GM23338 (cell line): ENCODE measurements around the gene SLC4A9.

ENCODE experiments used
- CREB1 ChIP-seq: fragments of 250-450 bp; sonication (Bioruptor Pico); IDR thresholded peaks from 2 replicates; pipeline ENCODE4 v1.5.0; 2020; ENCODE audit warnings: low read depth, mild to moderate bottlenecking, moderate library complexity
- EZH2 ChIP-seq: fragments of 200-600 bp; sonication (generic); IDR thresholded peaks from one replicate; pipeline ENCODE4 v1.8.0; 2017; ENCODE audit warnings: antibody characterized with exemption, mild to moderate bottlenecking, low read depth; ENCODE audit not compliant: unreplicated experiment
- EZH2phosphoT487 ChIP-seq: fragments of 200-600 bp; sonication (generic); IDR thresholded peaks from one replicate; pipeline ENCODE4 v1.8.1; 2018; ENCODE audit warnings: antibody characterized with exemption; ENCODE audit not compliant: unreplicated experiment
- JUNB ChIP-seq: IDR thresholded peaks from one replicate; pipeline ENCODE4 v1.6.1; 2016; ENCODE audit warnings: antibody characterized with exemption; ENCODE audit not compliant: unreplicated experiment
- NANOG ChIP-seq: IDR thresholded peaks from 2 replicates; pipeline ENCODE4 v1.6.1; 2016; ENCODE audit warnings: antibody characterized with exemption, borderline replicate concordance
- POLR2AphosphoS5 ChIP-seq: IDR thresholded peaks from 2 replicates; pipeline ENCODE4 v1.6.1; 2016; ENCODE audit warnings: antibody characterized with exemption, low read depth
- STAT1 ChIP-seq: IDR thresholded peaks from one replicate; pipeline ENCODE4 v1.6.1; 2016; ENCODE audit warnings: antibody characterized with exemption; ENCODE audit not compliant: unreplicated experiment
- ZNF331 ChIP-seq: fragments of 250-450 bp; sonication (Bioruptor Pico); IDR thresholded peaks from 2 replicates; pipeline ENCODE4 v1.5.0; 2020; ENCODE audit warnings: low read depth, mild to moderate bottlenecking, moderate library complexity
- TF ChIP-seq, protein P1 (sequence below), 2 experiments: fragments of 200-600 bp in 1 of 2; sonication (generic) in 1 of 2; conservative IDR thresholded peaks; 2 replicates each; pipeline versions ENCODE4 v1.5.1 to v1.6.1; 2016 to 2017; ENCODE audit warnings: antibody characterized with exemption in 2 of 2, low read depth in 2 of 2, mild to moderate bottlenecking in 2 of 2, moderate library complexity in 1 of 2
- TF ChIP-seq, protein P2 (sequence below): IDR thresholded peaks from one replicate; pipeline ENCODE4 v1.6.1; 2018; ENCODE audit warnings: antibody characterized with exemption; ENCODE audit not compliant: unreplicated experiment
- TF ChIP-seq, protein P3 (sequence below): IDR thresholded peaks from 2 replicates; pipeline ENCODE4 v1.6.1; 2016; ENCODE audit warnings: antibody characterized with exemption
- TF ChIP-seq, protein P4 (sequence below): fragments of 250-450 bp; sonication (Bioruptor Pico); IDR thresholded peaks from 2 replicates; pipeline ENCODE4 v1.5.0; 2020; ENCODE audit warnings: mild to moderate bottlenecking, moderate library complexity

DNA sequence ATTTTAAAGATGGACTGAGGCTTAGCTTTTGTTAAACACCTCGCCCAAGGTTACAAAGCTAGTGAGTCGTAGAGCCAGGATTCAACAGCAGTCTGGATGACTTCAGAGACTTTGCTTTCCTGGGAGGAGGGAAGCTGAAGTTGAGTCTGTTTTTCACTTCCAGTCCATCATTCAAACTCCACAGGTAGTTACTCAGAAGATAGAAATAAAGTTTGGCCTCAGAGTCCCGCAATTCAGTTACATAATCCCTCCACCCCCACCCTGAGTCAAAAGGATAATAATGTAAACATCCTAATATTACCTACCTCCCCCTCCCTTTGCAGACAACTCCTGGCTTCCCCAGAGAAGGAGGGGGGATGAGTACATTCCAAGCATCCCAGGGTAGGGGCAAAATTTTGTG lies 21.7 kb upstream of the SLC4A9 start:
- TF ChIP-seq, protein P1, sequence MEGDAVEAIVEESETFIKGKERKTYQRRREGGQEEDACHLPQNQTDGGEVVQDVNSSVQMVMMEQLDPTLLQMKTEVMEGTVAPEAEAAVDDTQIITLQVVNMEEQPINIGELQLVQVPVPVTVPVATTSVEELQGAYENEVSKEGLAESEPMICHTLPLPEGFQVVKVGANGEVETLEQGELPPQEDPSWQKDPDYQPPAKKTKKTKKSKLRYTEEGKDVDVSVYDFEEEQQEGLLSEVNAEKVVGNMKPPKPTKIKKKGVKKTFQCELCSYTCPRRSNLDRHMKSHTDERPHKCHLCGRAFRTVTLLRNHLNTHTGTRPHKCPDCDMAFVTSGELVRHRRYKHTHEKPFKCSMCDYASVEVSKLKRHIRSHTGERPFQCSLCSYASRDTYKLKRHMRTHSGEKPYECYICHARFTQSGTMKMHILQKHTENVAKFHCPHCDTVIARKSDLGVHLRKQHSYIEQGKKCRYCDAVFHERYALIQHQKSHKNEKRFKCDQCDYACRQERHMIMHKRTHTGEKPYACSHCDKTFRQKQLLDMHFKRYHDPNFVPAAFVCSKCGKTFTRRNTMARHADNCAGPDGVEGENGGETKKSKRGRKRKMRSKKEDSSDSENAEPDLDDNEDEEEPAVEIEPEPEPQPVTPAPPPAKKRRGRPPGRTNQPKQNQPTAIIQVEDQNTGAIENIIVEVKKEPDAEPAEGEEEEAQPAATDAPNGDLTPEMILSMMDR (conservative IDR thresholded peaks at IDR 0.05; ENCODE audit: low read depth in 2 of 2) = no peak
- TF ChIP-seq EZH2phosphoT487 (no peak), CREB1 (CRISPR knock-in tag) (no peak), EZH2 (no peak), POLR2AphosphoS5 (no peak), JUNB (no peak), NANOG (no peak), ZNF331 (CRISPR knock-in tag) (no peak), STAT1 (no peak)
- TF ChIP-seq, protein P2, sequence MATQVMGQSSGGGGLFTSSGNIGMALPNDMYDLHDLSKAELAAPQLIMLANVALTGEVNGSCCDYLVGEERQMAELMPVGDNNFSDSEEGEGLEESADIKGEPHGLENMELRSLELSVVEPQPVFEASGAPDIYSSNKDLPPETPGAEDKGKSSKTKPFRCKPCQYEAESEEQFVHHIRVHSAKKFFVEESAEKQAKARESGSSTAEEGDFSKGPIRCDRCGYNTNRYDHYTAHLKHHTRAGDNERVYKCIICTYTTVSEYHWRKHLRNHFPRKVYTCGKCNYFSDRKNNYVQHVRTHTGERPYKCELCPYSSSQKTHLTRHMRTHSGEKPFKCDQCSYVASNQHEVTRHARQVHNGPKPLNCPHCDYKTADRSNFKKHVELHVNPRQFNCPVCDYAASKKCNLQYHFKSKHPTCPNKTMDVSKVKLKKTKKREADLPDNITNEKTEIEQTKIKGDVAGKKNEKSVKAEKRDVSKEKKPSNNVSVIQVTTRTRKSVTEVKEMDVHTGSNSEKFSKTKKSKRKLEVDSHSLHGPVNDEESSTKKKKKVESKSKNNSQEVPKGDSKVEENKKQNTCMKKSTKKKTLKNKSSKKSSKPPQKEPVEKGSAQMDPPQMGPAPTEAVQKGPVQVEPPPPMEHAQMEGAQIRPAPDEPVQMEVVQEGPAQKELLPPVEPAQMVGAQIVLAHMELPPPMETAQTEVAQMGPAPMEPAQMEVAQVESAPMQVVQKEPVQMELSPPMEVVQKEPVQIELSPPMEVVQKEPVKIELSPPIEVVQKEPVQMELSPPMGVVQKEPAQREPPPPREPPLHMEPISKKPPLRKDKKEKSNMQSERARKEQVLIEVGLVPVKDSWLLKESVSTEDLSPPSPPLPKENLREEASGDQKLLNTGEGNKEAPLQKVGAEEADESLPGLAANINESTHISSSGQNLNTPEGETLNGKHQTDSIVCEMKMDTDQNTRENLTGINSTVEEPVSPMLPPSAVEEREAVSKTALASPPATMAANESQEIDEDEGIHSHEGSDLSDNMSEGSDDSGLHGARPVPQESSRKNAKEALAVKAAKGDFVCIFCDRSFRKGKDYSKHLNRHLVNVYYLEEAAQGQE = no peak
- TF ChIP-seq, protein P3, sequence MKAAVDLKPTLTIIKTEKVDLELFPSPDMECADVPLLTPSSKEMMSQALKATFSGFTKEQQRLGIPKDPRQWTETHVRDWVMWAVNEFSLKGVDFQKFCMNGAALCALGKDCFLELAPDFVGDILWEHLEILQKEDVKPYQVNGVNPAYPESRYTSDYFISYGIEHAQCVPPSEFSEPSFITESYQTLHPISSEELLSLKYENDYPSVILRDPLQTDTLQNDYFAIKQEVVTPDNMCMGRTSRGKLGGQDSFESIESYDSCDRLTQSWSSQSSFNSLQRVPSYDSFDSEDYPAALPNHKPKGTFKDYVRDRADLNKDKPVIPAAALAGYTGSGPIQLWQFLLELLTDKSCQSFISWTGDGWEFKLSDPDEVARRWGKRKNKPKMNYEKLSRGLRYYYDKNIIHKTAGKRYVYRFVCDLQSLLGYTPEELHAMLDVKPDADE = no peak
- TF ChIP-seq, protein P4, sequence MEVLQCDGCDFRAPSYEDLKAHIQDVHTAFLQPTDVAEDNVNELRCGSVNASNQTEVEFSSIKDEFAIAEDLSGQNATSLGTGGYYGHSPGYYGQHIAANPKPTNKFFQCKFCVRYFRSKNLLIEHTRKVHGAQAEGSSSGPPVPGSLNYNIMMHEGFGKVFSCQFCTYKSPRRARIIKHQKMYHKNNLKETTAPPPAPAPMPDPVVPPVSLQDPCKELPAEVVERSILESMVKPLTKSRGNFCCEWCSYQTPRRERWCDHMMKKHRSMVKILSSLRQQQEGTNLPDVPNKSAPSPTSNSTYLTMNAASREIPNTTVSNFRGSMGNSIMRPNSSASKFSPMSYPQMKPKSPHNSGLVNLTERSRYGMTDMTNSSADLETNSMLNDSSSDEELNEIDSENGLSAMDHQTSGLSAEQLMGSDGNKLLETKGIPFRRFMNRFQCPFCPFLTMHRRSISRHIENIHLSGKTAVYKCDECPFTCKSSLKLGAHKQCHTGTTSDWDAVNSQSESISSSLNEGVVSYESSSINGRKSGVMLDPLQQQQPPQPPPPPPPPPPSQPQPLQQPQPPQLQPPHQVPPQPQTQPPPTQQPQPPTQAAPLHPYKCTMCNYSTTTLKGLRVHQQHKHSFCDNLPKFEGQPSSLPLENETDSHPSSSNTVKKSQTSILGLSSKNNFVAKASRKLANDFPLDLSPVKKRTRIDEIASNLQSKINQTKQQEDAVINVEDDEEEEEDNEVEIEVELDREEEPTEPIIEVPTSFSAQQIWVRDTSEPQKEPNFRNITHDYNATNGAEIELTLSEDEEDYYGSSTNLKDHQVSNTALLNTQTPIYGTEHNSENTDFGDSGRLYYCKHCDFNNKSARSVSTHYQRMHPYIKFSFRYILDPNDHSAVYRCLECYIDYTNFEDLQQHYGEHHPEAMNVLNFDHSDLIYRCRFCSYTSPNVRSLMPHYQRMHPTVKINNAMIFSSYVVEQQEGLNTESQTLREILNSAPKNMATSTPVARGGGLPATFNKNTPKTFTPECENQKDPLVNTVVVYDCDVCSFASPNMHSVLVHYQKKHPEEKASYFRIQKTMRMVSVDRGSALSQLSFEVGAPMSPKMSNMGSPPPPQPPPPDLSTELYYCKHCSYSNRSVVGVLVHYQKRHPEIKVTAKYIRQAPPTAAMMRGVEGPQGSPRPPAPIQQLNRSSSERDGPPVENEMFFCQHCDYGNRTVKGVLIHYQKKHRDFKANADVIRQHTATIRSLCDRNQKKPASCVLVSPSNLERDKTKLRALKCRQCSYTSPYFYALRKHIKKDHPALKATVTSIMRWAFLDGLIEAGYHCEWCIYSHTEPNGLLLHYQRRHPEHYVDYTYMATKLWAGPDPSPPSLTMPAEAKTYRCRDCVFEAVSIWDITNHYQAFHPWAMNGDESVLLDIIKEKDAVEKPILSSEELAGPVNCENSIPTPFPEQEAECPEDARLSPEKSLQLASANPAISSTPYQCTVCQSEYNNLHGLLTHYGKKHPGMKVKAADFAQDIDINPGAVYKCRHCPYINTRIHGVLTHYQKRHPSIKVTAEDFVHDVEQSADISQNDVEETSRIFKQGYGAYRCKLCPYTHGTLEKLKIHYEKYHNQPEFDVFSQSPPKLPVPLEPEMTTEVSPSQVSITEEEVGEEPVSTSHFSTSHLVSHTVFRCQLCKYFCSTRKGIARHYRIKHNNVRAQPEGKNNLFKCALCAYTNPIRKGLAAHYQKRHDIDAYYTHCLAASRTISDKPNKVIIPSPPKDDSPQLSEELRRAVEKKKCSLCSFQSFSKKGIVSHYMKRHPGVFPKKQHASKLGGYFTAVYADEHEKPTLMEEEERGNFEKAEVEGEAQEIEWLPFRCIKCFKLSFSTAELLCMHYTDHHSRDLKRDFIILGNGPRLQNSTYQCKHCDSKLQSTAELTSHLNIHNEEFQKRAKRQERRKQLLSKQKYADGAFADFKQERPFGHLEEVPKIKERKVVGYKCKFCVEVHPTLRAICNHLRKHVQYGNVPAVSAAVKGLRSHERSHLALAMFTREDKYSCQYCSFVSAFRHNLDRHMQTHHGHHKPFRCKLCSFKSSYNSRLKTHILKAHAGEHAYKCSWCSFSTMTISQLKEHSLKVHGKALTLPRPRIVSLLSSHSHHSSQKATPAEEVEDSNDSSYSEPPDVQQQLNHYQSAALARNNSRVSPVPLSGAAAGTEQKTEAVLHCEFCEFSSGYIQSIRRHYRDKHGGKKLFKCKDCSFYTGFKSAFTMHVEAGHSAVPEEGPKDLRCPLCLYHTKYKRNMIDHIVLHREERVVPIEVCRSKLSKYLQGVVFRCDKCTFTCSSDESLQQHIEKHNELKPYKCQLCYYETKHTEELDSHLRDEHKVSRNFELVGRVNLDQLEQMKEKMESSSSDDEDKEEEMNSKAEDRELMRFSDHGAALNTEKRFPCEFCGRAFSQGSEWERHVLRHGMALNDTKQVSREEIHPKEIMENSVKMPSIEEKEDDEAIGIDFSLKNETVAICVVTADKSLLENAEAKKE = no peak
